Activated B cell treated with CpG ODN at 0.5 μM for 24 hours (primary cell): ENCODE data around the gene KRTAP12-1. TPM values are rescaled to one million over a fixed set of nuclear protein-coding genes. Genes with fewer than 3 reads are reported as not detected.

Source experiments
- ATAC-seq: fragments of 200-7000 bp; cut with Tn5 transposase; one replicate; pipeline ENCODE4 v1.10.0; 2021; ENCODE audit warnings: low read depth, mild to moderate bottlenecking, moderate library complexity
- CTCF ChIA-PET: fragments of 350-600 bp; sonication (Branson Sonifier 250); formaldehyde crosslinking; loops from one replicate; lab custom pipeline; 2021; ENCODE audit warnings: antibody characterized with exemption; lab: Charles Lee
- POLR2A ChIA-PET: fragments of 350-600 bp; sonication (Branson Sonifier 250); formaldehyde crosslinking; loops from one replicate; lab custom pipeline; 2021; ENCODE audit warnings: antibody characterized with exemption; lab: Charles Lee
- DNase-seq: peaks from one replicate; pipeline ENCODE4 v3.0.0; 2022
- H3K27ac Mint-ChIP-seq: one replicate; pipeline ENCODE4 v1.8.0; 2020; ENCODE audit warnings: mixed read lengths
- H3K27me3 Mint-ChIP-seq: one replicate; pipeline ENCODE4 v1.8.0; 2021; ENCODE audit warnings: mixed read lengths
- H3K36me3 Mint-ChIP-seq: one replicate; pipeline ENCODE4 v1.8.0; 2021; ENCODE audit warnings: low read depth, mixed read lengths
- H3K4me1 Mint-ChIP-seq: one replicate; pipeline ENCODE4 v1.8.0; 2021; ENCODE audit warnings: mixed read lengths
- H3K4me3 Mint-ChIP-seq: one replicate; pipeline ENCODE4 v1.8.0; 2020; ENCODE audit warnings: mild to moderate bottlenecking, mixed read lengths
- H3K9me3 Mint-ChIP-seq: one replicate; pipeline ENCODE4 v1.8.0; 2020; ENCODE audit warnings: mixed read lengths
- CTCF ChIP-seq: fragments of 200-600 bp; IDR thresholded peaks from one replicate; pipeline ENCODE4 v1.8.0; 2022; ENCODE audit warnings: antibody characterized with exemption, mild to moderate bottlenecking
- intact Hi-C: fragments of 100-400 bp; cut with micrococcal nuclease; formaldehyde crosslinking; loops from one replicate; pipeline ENCODE4 v1.15.1; 2024
- total RNA-seq: library from RNA; stranded (reverse); gene quantifications from 2 replicates; pipeline ENCODE4 v1.2.3, GENCODE V29; 2022

KRTAP12-1 gene
- total RNA-seq, 1 donor from 2014 or later: not detected

- peaks cover 66% of the 10 kb centered on the region for H3K27me3 Mint-ChIP-seq
- H3K36me3 Mint-ChIP-seq: no peaks in the 10 kb centered on the region
- peaks cover 6% of the 10 kb centered on the region for H3K9me3 Mint-ChIP-seq
- H3K27ac Mint-ChIP-seq: no peak within 1 kb of the TSS
- no peak for ATAC-seq
- ChIA-PET POLR2A (no interaction called here), CTCF (no interaction called here)
- no peak within 1 kb of the TSS for H3K4me3 Mint-ChIP-seq
- TF ChIP-seq CTCF: no peak
- no peak for DNase-seq
- peaks cover 2% of the 10 kb centered on the region for H3K4me1 Mint-ChIP-seq
- intact Hi-C loops: no loop called here
Observed at GRCh38 chr21:44711327-44712202, 29.6 kb upstream of the KRTAP12-1 start, which contains the start of gene TSPEAR. Gene TSPEAR (minus strand): TSS chr21:44711572. CDS start chr21:44711514, 58 bp downstream.

- ChIA-PET CTCF (no interaction called here), POLR2A (interaction anchor here (0.6 kb wide), 1 partner anchor 242 kb away, joined by 5 read pairs; no protein-coding TSS in a partner anchor)
- Mint-ChIP-seq H3K27me3 (peaks cover 67% of the 10 kb centered on the region), H3K4me1 (peaks cover 2% of the 10 kb centered on the region), H3K27ac (no peak overlapping the region), H3K36me3 (no peaks in the 10 kb centered on the region), H3K9me3 (peaks cover 6% of the 10 kb centered on the region), H3K4me3 (no peak overlapping the region)
- TF ChIP-seq CTCF: no peak
- no peak for DNase-seq
- ATAC-seq: no peak
- intact Hi-C loops: no loop called here
Observed at GRCh38 chr21:44710756-44711326, 28.9 kb upstream of the KRTAP12-1 start.

GRCh38 chr21:44710294-44710665 lies 28.3 kb upstream of the KRTAP12-1 start:
- Mint-ChIP-seq H3K27ac (no peak overlapping the region), H3K27me3 (peaks cover 65% of the 10 kb centered on the region), H3K36me3 (no peaks in the 10 kb centered on the region), H3K9me3 (peaks cover 7% of the 10 kb centered on the region), H3K4me1 (peaks cover 2% of the 10 kb centered on the region), H3K4me3 (no peak overlapping the region)
- no peak for TF ChIP-seq CTCF
- ChIA-PET POLR2A (interaction anchor here (0.6 kb wide), 1 partner anchor 243 kb away, joined by 5 read pairs; no protein-coding TSS in a partner anchor), CTCF (no interaction called here)
- ATAC-seq: no peak
- intact Hi-C loops: no loop called here
- DNase-seq: no peak

- H3K27me3 Mint-ChIP-seq: peaks cover 66% of the 10 kb centered on the region
- H3K27ac Mint-ChIP-seq: no peak overlapping the region
- H3K4me3 Mint-ChIP-seq: no peak overlapping the region
- ChIA-PET CTCF (no interaction called here), POLR2A (no interaction called here)
- DNase-seq (no peak), ATAC-seq (no peak)
- peaks cover 10% of the 10 kb centered on the region for H3K9me3 Mint-ChIP-seq
- no peaks in the 10 kb centered on the region for H3K36me3 Mint-ChIP-seq
- H3K4me1 Mint-ChIP-seq: peaks cover 2% of the 10 kb centered on the region
- intact Hi-C loops: no loop called here
- no peak for TF ChIP-seq CTCF
Observed at GRCh38 chr21:44709426-44710293, 27.7 kb upstream of the KRTAP12-1 start.
